DOHH2 (cell line): ENCODE measurements around the gene SPAG6.

Experiments used
- H3F3A ChIP-seq: fragments of 200-600 bp; sonication (generic), shearing (Covaris generic); 2 replicates; pipeline ENCODE4 v1.6.0; 2016; ENCODE audit warnings: antibody characterized with exemption, mild to moderate bottlenecking; ENCODE audit not compliant: control insufficient read depth, insufficient read depth
- H3K27ac ChIP-seq: fragments of 200-600 bp; sonication (generic); 2 replicates; pipeline ENCODE4 v1.5.1; 2014; ENCODE audit warnings: low read depth, mild to moderate bottlenecking, low read length, moderate library complexity
- H3K27me3 ChIP-seq: fragments of 200-600 bp; sonication (generic); 2 replicates; pipeline ENCODE4 v1.6.1; 2014; ENCODE audit warnings: mild to moderate bottlenecking, low read length, mixed read lengths; ENCODE audit not compliant: control insufficient read depth
- H3K36me3 ChIP-seq: fragments of 200-600 bp; sonication (generic); 2 replicates; pipeline ENCODE4 v1.6.1; 2014; ENCODE audit warnings: mild to moderate bottlenecking, low read length, moderate library complexity, mixed read lengths; ENCODE audit not compliant: control insufficient read depth
- H3K4me1 ChIP-seq: fragments of 200-600 bp; sonication (generic); 2 replicates; pipeline ENCODE4 v1.6.1; 2014; ENCODE audit warnings: mild to moderate bottlenecking, low read length, mixed read lengths; ENCODE audit not compliant: control insufficient read depth
- H3K4me2 ChIP-seq: fragments of 200-600 bp; sonication (generic); 2 replicates; pipeline ENCODE4 v1.6.0; 2014; ENCODE audit warnings: mild to moderate bottlenecking, low read length, moderate library complexity
- H3K4me3 ChIP-seq: fragments of 200-600 bp; sonication (generic); 2 replicates; pipeline ENCODE4 v1.5.1; 2014; ENCODE audit warnings: mild to moderate bottlenecking, low read length, mixed read lengths
- H3K79me2 ChIP-seq: fragments of 200-600 bp; sonication (generic); 2 replicates; pipeline ENCODE4 v1.6.1; 2014; ENCODE audit warnings: mild to moderate bottlenecking, low read length, mixed read lengths; ENCODE audit not compliant: control insufficient read depth
- H3K9me2 ChIP-seq: fragments of 200-600 bp; sonication (generic); replicated peaks from 2 replicates; pipeline ENCODE4 v1.6.1; 2014; ENCODE audit warnings: mild to moderate bottlenecking, low read length, mixed read lengths; ENCODE audit not compliant: control insufficient read depth
- H3K9me3 ChIP-seq: fragments of 200-600 bp; sonication (generic); 2 replicates; pipeline ENCODE4 v1.6.1; 2014; ENCODE audit warnings: antibody characterized with exemption, low read length, mixed read lengths; ENCODE audit not compliant: control insufficient read depth, insufficient read depth
- H4K20me1 ChIP-seq: fragments of 200-600 bp; sonication (generic); 2 replicates; pipeline ENCODE4 v1.6.0; 2014; ENCODE audit warnings: low read depth, mild to moderate bottlenecking, antibody characterized with exemption, low read length, moderate library complexity; ENCODE audit not compliant: control insufficient read depth, insufficient read depth
- CTCF ChIP-seq: fragments of 200-600 bp; sonication (generic); IDR thresholded peaks from one replicate; pipeline ENCODE4 v1.5.1; 2014; ENCODE audit warnings: antibody characterized with exemption, mild to moderate bottlenecking, low read depth, low read length; ENCODE audit not compliant: poor library complexity, severe bottlenecking
- EZH2phosphoT487 ChIP-seq: fragments of 200-600 bp; sonication (generic); IDR thresholded peaks from 2 replicates; pipeline ENCODE4 v1.6.1; 2017; ENCODE audit warnings: borderline replicate concordance, mild to moderate bottlenecking, antibody characterized with exemption, low read length, moderate library complexity, mixed read lengths

SPAG6 gene

DNA sequence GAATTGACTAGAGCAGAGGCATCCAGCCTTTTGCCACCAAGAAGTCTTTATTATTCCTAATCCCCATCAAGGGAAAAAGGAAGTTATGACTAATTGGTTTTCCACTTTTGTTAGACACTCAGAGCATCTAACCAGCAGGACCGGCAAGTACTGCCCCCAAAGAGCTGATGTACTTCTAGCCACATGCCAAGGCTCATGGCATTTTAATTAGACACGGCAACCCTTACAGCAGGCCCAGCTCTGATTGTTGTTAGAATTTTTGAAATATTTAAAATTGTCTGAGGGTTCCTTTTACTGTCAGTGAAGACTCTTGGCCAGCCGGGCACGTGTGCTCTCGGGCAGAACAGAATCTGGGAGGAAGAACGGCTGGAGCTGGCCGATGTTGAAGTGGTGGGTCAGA, 114.8 kb downstream of the SPAG6 start:
- H3K27ac ChIP-seq = no peak overlapping the region
- no peaks in the 10 kb centered on the region for H3K27me3 ChIP-seq
- no peaks in the 10 kb centered on the region for H3K9me3 ChIP-seq
- H3K4me2 ChIP-seq = no peak overlapping the region
- no peaks in the 10 kb centered on the region for H4K20me1 ChIP-seq
- H3F3A ChIP-seq = no peaks in the 10 kb centered on the region
- H3K9me2 ChIP-seq = no peaks in the 10 kb centered on the region
- H3K4me1 ChIP-seq = peaks cover 6% of the 10 kb centered on the region
- H3K79me2 ChIP-seq = no peaks in the 10 kb centered on the region
- TF ChIP-seq CTCF = no peak
- no peak for TF ChIP-seq EZH2phosphoT487
- H3K36me3 ChIP-seq = no peaks in the 10 kb centered on the region
- H3K4me3 ChIP-seq = no peak overlapping the region

GRCh38 chr10:22460531-22461403, 115.5 kb downstream of the SPAG6 start:
- Histone ChIP-seq H3K9me3 (no peaks in the 10 kb centered on the region), H3K79me2 (no peaks in the 10 kb centered on the region), H3K4me2 (no peak overlapping the region), H3K27ac (no peak overlapping the region), H4K20me1 (no peaks in the 10 kb centered on the region), H3F3A (no peaks in the 10 kb centered on the region), H3K4me1 (no peaks in the 10 kb centered on the region), H3K27me3 (no peaks in the 10 kb centered on the region), H3K4me3 (no peak overlapping the region), H3K36me3 (no peaks in the 10 kb centered on the region), H3K9me2 (no peaks in the 10 kb centered on the region)
- TF ChIP-seq CTCF (no peak), EZH2phosphoT487 (no peak)

- no peak overlapping the region for H3K4me2 ChIP-seq
Measured at GRCh38 chr10:22461891-22462290, 116.6 kb downstream of the SPAG6 start.

More at GRCh38 chr10:22461891-22462290, 116.6 kb downstream of the SPAG6 start:
- Histone ChIP-seq H4K20me1 (no peaks in the 10 kb centered on the region), H3K4me1 (no peaks in the 10 kb centered on the region), H3K9me2 (no peaks in the 10 kb centered on the region), H3F3A (no peaks in the 10 kb centered on the region), H3K9me3 (no peaks in the 10 kb centered on the region), H3K27me3 (no peaks in the 10 kb centered on the region), H3K4me3 (no peak overlapping the region), H3K27ac (no peak overlapping the region), H3K36me3 (no peaks in the 10 kb centered on the region), H3K79me2 (no peaks in the 10 kb centered on the region)
- TF ChIP-seq CTCF (no peak), EZH2phosphoT487 (no peak)
